HG02970 (cell line): ENCODE measurements around the gene ADCY2.

ENCODE experiments used
- ATAC-seq: cut with Tn5 transposase; IDR thresholded peaks from one replicate; pipeline ENCODE4 v1.9.1; 2021; ENCODE audit warnings: mild to moderate bottlenecking, moderate library complexity, moderate number of reproducible peaks; ENCODE audit not compliant: unreplicated experiment, low FRiP score

Gene ADCY2

GRCh38 chr5:7762267-7762666, 366.3 kb downstream of the ADCY2 start:
- ATAC-seq, result no peak

GRCh38 chr5:7763621-7764072, 367.7 kb downstream of the ADCY2 start:
- no peak for ATAC-seq

DNA sequence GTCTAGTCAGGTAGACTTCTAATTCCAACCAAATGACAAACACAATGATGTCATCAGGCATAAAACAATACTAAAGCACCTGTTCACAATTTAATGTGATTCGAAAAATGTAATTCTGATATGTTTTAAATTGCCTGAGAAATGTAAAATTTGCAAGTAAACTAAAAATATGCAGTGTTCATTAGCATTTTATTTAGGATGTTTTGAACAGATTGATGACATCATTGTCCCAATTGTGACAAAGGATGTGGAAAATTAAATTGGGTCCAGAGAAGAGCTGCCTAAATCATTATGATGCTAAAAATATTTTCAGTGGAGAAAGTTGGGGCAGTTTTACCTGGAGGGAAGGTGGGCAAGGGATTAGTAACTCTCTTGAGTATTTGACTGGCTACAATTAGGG, 368.5 kb downstream of the ADCY2 start:
- ATAC-seq, result no peak

DNA sequence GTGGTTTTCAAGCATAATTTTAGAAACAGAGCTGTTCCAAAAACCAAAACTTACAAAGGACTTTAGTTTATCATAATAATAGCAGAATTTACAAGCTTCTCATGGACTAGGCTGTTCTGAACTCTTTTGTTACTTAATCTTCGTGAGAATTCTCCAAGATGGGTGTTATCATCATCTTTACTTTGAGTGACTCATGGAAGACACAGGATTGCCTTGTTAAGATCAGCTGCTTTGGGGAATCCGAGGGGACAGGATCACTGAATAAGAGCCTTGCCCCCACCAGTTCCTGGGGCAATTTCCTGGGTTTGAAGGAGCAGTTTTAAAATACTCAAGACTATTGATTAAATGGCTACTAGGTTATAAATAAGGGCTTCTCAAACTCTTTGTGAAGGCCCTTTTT, 374.5 kb downstream of the ADCY2 start:
- no peak for ATAC-seq

GRCh38 chr5:7772141-7772540, 376.2 kb downstream of the ADCY2 start:
- ATAC-seq, result no peak

GRCh38 chr5:7773178-7773577, 377.2 kb downstream of the ADCY2 start:
- no peak for ATAC-seq

DNA sequence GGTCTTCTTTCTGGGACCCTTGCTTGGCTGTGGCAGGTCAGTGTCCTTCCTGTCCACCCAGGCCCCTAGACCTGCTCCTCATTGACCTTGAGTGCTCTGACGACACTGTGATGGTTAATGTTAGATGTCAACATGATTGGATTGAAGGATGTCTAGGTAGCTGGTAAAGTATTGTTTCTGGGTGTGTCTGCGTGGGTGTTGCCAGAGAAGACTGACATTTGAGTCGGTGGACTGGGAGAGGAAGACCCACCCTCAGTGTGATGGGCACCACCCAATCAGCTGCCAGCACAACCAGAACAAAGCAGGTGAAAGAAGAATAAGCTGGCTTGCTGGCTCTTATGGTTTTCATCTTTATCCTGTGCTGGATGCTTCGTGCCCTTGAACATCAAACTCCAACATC, 380.5 kb downstream of the ADCY2 start:
- no peak for ATAC-seq

DNA sequence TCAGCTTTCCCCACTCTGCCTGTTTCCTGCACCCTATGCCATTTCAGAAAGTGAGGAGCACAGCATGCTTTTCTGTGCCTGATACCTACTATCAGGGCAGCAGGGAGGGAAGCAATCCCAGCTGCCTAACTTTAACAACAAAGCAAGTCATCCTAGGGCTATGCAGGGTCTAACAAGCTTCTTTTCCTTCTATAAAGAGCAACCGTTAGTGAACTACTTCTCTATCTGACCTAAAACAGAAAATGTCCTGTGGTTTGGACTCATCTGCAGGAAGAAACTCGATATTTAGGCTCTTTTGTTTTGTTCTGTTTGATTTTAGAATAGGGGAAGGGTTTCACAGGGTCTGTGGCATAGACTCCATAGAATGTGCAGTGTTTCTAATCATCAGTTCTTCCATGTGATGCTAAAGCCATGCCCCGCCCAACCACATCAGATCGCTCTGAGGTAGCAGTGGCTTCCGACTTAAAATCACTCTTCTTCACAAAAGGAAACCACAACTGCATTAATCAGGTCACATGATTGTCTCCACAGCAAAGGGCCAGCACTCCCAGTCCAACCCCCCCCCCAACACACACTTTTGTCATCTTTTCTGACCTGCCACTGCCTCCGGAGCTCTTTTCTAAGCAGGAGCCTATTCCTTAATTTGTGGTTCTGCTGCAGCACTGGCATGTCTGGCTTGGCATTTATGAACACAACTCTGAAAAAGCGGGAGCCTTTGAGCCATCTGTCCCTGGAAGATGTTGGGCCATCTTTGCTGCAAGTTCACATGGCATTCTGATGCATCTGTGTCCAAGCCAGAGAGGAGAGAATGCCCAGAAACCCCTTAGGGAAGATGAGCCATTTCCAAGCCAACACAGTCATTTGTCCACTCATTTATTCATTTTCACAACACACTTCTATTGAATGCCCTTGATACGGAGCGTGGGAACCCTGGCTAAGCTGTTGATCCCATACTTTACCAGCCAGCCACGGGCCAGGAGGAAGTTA, 383.4 kb downstream of the ADCY2 start:
- ATAC-seq, result no peak

GRCh38 chr5:7781899-7782298, 386.0 kb downstream of the ADCY2 start:
- ATAC-seq, result no peak

DNA sequence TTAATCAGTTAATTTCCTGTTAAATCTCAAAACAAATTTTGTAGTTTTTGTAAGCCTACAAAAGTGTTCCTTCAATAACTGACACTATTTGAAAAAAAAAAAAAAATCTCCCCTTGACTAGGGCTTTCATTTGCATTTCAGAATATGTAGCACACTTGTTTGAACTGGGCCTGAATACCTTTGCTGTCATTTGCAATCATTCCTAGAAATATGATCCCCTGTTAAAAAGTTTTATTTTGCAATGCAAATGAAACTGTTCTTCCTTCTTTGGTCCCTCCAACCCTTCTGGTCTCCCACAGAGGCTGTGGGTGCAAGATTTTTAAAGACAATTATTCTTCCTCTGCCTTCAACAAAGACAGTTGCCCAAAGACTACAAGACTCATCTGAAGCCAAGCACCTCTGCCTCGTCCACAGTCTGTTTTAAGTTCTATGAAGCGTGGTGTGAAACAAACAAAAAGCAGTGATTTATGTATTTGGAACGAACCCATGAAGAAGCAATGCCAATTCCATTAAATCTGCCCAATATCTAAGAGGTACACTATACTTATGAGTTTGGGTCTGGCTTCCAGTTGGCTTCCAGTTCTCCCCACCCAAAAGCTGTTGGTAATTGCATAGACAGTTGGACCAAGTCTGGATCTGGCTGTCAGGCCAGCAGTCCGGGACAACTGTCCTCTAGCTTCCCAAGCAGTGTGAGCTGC, 388.9 kb downstream of the ADCY2 start:
- no peak for ATAC-seq

- ATAC-seq, result no peak
Observed at GRCh38 chr5:7787770-7788169, 391.8 kb downstream of the ADCY2 start.

- no peak for ATAC-seq
Observed at GRCh38 chr5:7789567-7789966, 393.6 kb downstream of the ADCY2 start.

DNA sequence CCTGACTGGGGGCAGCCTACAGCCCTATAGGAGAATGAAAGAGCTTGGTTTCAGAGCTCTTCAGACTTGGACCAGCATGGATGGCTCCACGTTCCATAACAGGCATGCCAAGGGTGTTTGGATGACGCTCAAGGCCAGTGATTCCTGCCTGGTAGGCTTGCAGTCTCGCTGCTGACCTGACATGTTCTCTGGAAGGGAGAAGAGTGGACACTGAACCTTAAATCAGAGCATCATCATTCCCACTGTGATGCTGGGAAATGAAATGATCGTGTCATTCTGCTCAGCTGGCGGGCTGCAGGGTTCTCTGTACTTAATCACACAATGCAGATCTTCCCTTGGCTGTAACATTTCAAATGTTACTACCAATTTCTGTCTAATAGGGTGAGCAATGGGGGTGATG, 398.0 kb downstream of the ADCY2 start:
- peak; percentile 8 for ATAC-seq

DNA sequence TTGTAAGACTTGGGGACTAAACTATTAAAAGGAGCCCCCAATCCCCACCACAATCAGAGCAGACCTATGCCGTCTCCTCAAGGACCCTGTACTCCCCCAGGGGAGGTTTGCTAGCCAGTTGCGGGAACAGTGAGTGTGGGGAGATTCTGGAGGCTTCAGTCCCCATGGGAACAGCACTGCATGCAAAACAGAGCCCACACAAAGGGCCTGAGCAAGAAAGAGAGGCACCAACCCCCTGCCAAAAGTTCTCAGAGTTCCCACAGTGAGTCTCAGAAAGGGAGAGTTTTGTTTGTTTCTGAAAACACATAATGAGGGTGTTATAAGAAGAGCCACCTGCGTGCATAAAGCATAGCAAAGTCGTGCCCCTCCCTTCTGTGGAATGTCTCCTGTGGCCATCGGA, 398.4 kb downstream of the ADCY2 start:
- peak; percentile 68 for ATAC-seq

GRCh38 chr5:7794823-7795222, 398.9 kb downstream of the ADCY2 start:
- ATAC-seq, result no peak

DNA sequence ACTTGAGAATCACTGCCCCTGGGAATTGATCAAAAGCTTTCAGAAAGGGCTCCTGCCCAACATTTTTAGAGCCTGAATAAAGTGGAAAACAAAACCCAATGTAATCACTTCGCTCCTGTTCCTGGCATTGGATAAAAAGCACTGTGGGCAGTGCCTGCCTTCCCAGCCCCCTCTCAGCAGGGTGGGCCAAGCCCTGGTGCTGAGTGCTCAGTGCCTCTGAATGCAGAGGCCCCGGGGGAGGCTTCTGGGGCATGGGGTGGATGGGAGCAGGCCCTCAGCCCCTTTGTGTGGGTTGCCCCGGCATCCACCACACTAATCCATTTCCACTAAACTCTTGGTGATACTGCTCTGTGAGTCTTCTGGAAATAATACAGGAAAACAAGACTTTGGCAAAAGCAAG, 399.4 kb downstream of the ADCY2 start:
- ATAC-seq, result no peak

- no peak for ATAC-seq
Observed at GRCh38 chr5:7801891-7802614, 406.1 kb downstream of the ADCY2 start.

- no peak for ATAC-seq
Observed at GRCh38 chr5:7802855-7803254, 406.9 kb downstream of the ADCY2 start.

DNA sequence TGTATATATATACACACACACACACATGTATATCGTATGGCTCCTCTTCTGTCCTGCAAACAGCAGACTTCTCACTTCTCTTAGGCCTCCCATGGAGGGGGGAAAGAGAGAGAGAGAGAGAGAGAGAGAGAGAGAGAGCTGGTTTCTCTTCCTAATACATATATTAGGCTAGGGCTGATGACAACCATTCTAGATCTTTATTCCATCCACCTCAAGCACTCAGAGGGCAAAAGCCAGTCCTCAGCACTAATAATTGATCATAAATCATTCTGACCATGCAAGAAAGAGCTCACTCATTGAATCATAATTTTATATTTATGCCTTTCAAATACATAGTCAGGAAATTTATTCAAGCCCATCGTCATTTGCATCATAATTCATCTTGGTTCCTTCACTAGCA, 408.0 kb downstream of the ADCY2 start:
- no peak for ATAC-seq

DNA sequence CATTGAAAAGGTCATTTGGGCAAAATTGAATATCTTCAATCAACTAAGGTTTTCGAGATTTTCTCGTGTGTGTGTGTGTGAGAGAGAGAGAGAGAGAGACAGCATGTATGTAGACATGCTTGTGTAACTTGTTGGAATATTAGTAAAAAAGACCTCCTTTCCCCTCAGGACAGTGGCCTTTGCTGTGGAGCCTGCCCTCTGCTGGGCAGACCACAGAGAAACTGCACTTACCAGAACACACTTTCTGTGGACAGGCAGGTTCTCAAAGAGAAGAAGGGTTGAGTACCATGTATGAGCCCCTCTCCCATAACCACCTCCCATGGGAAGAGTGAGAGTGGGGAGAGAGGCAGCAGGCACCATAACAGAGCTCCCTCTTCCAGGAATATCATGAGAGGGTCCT, 409.4 kb downstream of the ADCY2 start:
- ATAC-seq, result no peak

DNA sequence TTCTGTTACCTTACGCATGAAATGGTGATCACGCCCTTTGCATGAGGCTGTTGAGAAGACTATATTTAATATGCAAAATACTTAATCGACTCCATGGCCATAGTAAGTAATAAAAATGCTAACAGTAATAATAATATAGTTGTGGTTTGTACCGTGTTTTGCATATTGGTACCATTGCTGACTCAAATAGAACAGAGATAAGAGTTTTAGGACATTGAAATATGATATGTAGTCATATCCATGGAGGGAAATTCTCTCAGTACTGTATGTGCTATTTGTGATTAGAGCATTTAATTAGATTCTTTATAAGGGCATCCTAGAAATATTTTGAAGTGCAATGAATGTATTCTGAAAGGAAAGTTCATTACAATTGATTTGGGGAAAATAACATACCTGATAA, 413.1 kb downstream of the ADCY2 start:
- ATAC-seq, result no peak
